ENCODE data around the gene NAV3. TPM values are rescaled to one million over a fixed set of nuclear protein-coding genes. Genes with fewer than 3 reads are reported as not detected.

NAV3 gene
- polyA plus RNA-seq, 1 donor from 2014 or later, result 36.9 TPM

DNA sequence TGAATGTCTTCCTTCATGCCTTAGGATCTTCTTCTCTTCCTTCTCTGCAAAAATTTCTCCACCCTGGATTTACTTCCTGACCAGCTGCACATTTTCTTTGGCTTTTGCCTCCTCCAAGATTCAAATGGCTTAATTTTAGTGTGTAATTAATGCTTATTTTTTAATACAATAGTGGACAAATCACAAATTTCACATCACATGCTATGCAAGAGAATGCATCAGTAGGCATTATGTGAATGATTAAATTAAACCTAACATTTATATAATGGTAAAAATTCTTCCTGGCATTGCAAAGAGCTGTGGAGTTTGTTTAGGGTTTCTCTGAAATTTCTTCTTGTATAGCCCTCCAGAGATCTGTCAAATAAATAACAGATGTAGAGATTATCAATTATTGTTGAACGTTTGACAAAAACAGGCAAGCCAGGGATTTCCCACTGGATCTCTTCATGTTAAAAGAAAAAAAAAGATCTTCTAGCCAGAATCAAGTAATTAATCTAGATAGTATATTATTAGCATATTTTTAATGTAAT lies 84.4 kb downstream of the NAV3 start:
- H3K4me2 ChIP-seq (ENCODE audit: low read length), result no peak overlapping the region
- no peaks in the 10 kb centered on the region for H4K20me1 ChIP-seq (ENCODE audit: insufficient read depth)
- no peaks in the 10 kb centered on the region for H3K36me3 ChIP-seq (ENCODE audit: insufficient read depth, low read length)
- no peaks in the 10 kb centered on the region for H3K9me2 ChIP-seq (ENCODE audit: insufficient read depth, low read length)
- H3K9ac ChIP-seq (ENCODE audit: low read length), result no peak overlapping the region
- H2AFZ ChIP-seq (ENCODE audit: low read depth, low read length), result no peak overlapping the region
- H3K9me3 ChIP-seq (ENCODE audit: low read length), result no peaks in the 10 kb centered on the region
- no peaks in the 10 kb centered on the region for H3F3A ChIP-seq (ENCODE audit: insufficient read depth, low read length, poor library complexity, severe bottlenecking)
- no peak overlapping the region for H3K27ac ChIP-seq (ENCODE audit: low read length)
- no peaks in the 10 kb centered on the region for H3K79me2 ChIP-seq (replicated peaks; ENCODE audit: insufficient read depth, low read length)
- H3K4me3 ChIP-seq (ENCODE audit: low read length), result no peak overlapping the region
- TF ChIP-seq SMC3 (conservative IDR thresholded peaks at IDR 0.05; ENCODE audit: poor library complexity), result no peak
- TF ChIP-seq, protein P1, sequence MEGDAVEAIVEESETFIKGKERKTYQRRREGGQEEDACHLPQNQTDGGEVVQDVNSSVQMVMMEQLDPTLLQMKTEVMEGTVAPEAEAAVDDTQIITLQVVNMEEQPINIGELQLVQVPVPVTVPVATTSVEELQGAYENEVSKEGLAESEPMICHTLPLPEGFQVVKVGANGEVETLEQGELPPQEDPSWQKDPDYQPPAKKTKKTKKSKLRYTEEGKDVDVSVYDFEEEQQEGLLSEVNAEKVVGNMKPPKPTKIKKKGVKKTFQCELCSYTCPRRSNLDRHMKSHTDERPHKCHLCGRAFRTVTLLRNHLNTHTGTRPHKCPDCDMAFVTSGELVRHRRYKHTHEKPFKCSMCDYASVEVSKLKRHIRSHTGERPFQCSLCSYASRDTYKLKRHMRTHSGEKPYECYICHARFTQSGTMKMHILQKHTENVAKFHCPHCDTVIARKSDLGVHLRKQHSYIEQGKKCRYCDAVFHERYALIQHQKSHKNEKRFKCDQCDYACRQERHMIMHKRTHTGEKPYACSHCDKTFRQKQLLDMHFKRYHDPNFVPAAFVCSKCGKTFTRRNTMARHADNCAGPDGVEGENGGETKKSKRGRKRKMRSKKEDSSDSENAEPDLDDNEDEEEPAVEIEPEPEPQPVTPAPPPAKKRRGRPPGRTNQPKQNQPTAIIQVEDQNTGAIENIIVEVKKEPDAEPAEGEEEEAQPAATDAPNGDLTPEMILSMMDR (IDR thresholded peaks at IDR 0.05; ENCODE audit: poor library complexity, severe bottlenecking), result no peak
- TF ChIP-seq TAF1 (IDR thresholded peaks at IDR 0.05; ENCODE audit: low read depth), result no peak
- no peak for TF ChIP-seq RAD21 (conservative IDR thresholded peaks at IDR 0.05)
- TF ChIP-seq EP300 (conservative IDR thresholded peaks at IDR 0.05; ENCODE audit: poor library complexity, severe bottlenecking), result no peak
- TF ChIP-seq, protein P2, sequence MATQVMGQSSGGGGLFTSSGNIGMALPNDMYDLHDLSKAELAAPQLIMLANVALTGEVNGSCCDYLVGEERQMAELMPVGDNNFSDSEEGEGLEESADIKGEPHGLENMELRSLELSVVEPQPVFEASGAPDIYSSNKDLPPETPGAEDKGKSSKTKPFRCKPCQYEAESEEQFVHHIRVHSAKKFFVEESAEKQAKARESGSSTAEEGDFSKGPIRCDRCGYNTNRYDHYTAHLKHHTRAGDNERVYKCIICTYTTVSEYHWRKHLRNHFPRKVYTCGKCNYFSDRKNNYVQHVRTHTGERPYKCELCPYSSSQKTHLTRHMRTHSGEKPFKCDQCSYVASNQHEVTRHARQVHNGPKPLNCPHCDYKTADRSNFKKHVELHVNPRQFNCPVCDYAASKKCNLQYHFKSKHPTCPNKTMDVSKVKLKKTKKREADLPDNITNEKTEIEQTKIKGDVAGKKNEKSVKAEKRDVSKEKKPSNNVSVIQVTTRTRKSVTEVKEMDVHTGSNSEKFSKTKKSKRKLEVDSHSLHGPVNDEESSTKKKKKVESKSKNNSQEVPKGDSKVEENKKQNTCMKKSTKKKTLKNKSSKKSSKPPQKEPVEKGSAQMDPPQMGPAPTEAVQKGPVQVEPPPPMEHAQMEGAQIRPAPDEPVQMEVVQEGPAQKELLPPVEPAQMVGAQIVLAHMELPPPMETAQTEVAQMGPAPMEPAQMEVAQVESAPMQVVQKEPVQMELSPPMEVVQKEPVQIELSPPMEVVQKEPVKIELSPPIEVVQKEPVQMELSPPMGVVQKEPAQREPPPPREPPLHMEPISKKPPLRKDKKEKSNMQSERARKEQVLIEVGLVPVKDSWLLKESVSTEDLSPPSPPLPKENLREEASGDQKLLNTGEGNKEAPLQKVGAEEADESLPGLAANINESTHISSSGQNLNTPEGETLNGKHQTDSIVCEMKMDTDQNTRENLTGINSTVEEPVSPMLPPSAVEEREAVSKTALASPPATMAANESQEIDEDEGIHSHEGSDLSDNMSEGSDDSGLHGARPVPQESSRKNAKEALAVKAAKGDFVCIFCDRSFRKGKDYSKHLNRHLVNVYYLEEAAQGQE (IDR thresholded peaks at IDR 0.05; ENCODE audit: borderline replicate concordance), result no peak
- no peak for TF ChIP-seq POLR2AphosphoS5 (IDR thresholded peaks at IDR 0.05)
- no peak for TF ChIP-seq MXI1 (conservative IDR thresholded peaks at IDR 0.05; ENCODE audit: poor library complexity, severe bottlenecking)
- no peak for TF ChIP-seq EZH2 (IDR thresholded peaks at IDR 0.05; ENCODE audit: borderline replicate concordance, insufficient read depth, low read length, poor library complexity, severe bottlenecking)
- no peaks in the 10 kb centered on the region for H3K27me3 ChIP-seq (ENCODE audit: insufficient read depth, low read depth, low read length)

DNA sequence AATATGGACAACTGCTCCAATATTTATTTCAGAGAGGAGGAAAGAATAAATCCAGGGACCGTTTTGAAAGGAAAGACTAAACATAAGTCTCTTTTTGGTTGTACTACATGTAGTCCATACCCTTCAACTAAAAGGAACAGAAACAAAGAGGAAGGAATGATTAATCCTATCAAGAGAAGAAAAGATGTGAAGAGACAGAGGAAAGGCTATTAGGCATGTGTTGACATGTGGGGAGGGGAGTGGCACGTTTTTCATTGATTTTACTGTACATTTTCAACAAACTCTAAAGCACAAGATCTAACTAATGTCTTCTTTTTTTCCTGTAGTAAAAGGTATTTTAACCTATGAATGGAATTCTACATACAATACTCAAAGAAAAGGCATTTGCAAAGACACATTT lies 85.6 kb downstream of the NAV3 start:
- no peaks in the 10 kb centered on the region for H3K9me2 ChIP-seq (ENCODE audit: insufficient read depth, low read length)
- H3K9me3 ChIP-seq (ENCODE audit: low read length), result no peaks in the 10 kb centered on the region
- no peak overlapping the region for H3K9ac ChIP-seq (ENCODE audit: low read length)
- H3K27me3 ChIP-seq (ENCODE audit: insufficient read depth, low read depth, low read length), result no peaks in the 10 kb centered on the region
- H3K36me3 ChIP-seq (ENCODE audit: insufficient read depth, low read length), result no peaks in the 10 kb centered on the region
- H3K27ac ChIP-seq (ENCODE audit: low read length), result no peak overlapping the region
- no peaks in the 10 kb centered on the region for H4K20me1 ChIP-seq (ENCODE audit: insufficient read depth)
- TF ChIP-seq, protein P1 (IDR thresholded peaks at IDR 0.05; ENCODE audit: poor library complexity, severe bottlenecking), result no peak
- no peak for TF ChIP-seq MXI1 (conservative IDR thresholded peaks at IDR 0.05; ENCODE audit: poor library complexity, severe bottlenecking)
- TF ChIP-seq, protein P2 (IDR thresholded peaks at IDR 0.05; ENCODE audit: borderline replicate concordance), result no peak
- no peak for TF ChIP-seq EP300 (conservative IDR thresholded peaks at IDR 0.05; ENCODE audit: poor library complexity, severe bottlenecking)
- no peak for TF ChIP-seq TAF1 (IDR thresholded peaks at IDR 0.05; ENCODE audit: low read depth)
- TF ChIP-seq EZH2 (IDR thresholded peaks at IDR 0.05; ENCODE audit: borderline replicate concordance, insufficient read depth, low read length, poor library complexity, severe bottlenecking), result no peak
- TF ChIP-seq SMC3 (conservative IDR thresholded peaks at IDR 0.05; ENCODE audit: poor library complexity), result no peak
- no peak for TF ChIP-seq POLR2AphosphoS5 (IDR thresholded peaks at IDR 0.05)
- no peak for TF ChIP-seq RAD21 (conservative IDR thresholded peaks at IDR 0.05)
- H3K4me3 ChIP-seq (ENCODE audit: low read length), result no peak overlapping the region
- H3K79me2 ChIP-seq (replicated peaks; ENCODE audit: insufficient read depth, low read length), result no peaks in the 10 kb centered on the region
- no peak overlapping the region for H3K4me2 ChIP-seq (ENCODE audit: low read length)
- H2AFZ ChIP-seq (ENCODE audit: low read depth, low read length), result no peak overlapping the region
- no peaks in the 10 kb centered on the region for H3F3A ChIP-seq (ENCODE audit: insufficient read depth, low read length, poor library complexity, severe bottlenecking)

All from neural cell (in vitro differentiated cells).